Keratinocyte (primary cell): ENCODE results near the gene ZNF780A.

Experiments used
- CTCF ChIP-seq, 3 experiments: IDR thresholded peaks in 1 of 3; conservative IDR thresholded peaks in 1 of 3; optimal IDR thresholded peaks in 1 of 3; 2 replicates in 2 of 3; 3 replicates in 1 of 3; pipeline versions ENCODE3 to v1.5.1; 2011; ENCODE audit warnings: low read length in 3 of 3, mild to moderate bottlenecking in 3 of 3, moderate library complexity in 2 of 3, control low read depth in 1 of 3, inconsistent platforms in 1 of 3; ENCODE audit not compliant: insufficient read depth in 2 of 3; ENCODE audit errors: extremely low read depth in 1 of 3
- EZH2 ChIP-seq: IDR thresholded peaks from one replicate; pipeline ENCODE4 v1.6.1; 2012; ENCODE audit warnings: inconsistent platforms, mild to moderate bottlenecking, low read length, moderate library complexity

GRCh38 chr19:40059624-40060023 lies 31.1 kb downstream of the ZNF780A start:
- TF ChIP-seq CTCF (optimal IDR thresholded peaks at IDR 0.05 in 1 of 3, IDR thresholded peaks at IDR 0.05 in 1 of 3, conservative IDR thresholded peaks at IDR 0.05 in 1 of 3; ENCODE audit: extremely low read depth in 1 of 3, insufficient read depth in 2 of 3, low read length in 3 of 3) (no peak), EZH2 (no peak)
